GM10266 (cell line): ENCODE data around the gene PCDHGB4.
"Not testable (repeated sequence)": the region's sequence is repeated elsewhere in the genome, so short reads cannot be mapped to it uniquely, and the experiment has no call there.

ENCODE experiments used
- DNase-seq: peaks from one replicate; pipeline ENCODE4 v3.0.0; 2012; ENCODE audit errors: extremely low spot score
- TF ChIP-seq, protein P1 (sequence below): IDR thresholded peaks from 2 replicates; pipeline ENCODE4 v1.5.1; 2012; ENCODE audit warnings: mild to moderate bottlenecking, low read depth; ENCODE audit not compliant: control insufficient read depth, insufficient read depth; ENCODE audit errors: missing control alignments

Gene PCDHGB4

DNA sequence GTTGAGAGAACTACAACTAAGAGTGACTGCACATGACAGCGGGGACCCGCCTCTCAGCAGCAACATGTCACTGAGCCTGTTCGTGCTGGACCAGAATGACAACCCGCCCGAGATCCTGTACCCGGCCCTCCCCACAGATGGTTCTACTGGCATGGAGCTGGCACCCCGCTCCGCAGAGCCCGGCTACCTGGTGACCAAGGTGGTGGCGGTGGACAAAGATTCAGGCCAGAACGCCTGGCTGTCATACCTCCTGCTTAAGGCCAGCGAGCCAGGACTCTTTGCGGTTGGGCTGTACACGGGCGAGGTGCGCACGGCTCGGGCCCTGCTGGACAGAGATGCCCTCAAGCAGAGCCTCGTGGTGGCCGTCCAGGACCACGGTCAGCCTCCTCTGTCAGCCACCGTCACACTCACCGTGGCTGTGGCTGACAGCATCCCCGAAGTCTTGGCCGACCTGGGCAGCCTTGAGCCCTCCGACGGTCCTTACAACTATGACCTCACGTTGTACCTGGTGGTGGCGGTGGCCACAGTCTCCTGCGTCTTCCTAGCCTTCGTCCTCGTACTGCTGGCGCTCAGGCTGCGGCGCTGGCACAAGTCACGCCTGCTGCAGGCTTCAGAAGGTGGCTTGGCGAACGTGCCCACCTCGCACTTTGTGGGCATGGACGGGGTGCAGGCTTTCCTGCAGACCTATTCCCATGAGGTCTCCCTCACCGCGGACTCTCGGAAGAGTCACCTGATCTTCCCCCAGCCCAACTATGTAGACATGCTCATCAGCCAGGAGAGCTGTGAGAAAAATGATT is 2.8 kb upstream of the PCDHGB4 start:
- TF ChIP-seq, protein P1, sequence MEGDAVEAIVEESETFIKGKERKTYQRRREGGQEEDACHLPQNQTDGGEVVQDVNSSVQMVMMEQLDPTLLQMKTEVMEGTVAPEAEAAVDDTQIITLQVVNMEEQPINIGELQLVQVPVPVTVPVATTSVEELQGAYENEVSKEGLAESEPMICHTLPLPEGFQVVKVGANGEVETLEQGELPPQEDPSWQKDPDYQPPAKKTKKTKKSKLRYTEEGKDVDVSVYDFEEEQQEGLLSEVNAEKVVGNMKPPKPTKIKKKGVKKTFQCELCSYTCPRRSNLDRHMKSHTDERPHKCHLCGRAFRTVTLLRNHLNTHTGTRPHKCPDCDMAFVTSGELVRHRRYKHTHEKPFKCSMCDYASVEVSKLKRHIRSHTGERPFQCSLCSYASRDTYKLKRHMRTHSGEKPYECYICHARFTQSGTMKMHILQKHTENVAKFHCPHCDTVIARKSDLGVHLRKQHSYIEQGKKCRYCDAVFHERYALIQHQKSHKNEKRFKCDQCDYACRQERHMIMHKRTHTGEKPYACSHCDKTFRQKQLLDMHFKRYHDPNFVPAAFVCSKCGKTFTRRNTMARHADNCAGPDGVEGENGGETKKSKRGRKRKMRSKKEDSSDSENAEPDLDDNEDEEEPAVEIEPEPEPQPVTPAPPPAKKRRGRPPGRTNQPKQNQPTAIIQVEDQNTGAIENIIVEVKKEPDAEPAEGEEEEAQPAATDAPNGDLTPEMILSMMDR: no peak
- DNase-seq: no peak

GRCh38 chr5:141388661-141389060 is 1.2 kb downstream of the PCDHGB4 start:
- DNase-seq: no peak
- TF ChIP-seq, protein P1: no peak

GRCh38 chr5:141389153-141390042 is 1.9 kb downstream of the PCDHGB4 start:
- no peak for DNase-seq
- TF ChIP-seq, protein P1: no peak

- TF ChIP-seq, protein P1: no peak
Measured at GRCh38 chr5:141392429-141393198, 5.1 kb downstream of the PCDHGB4 start, which contains the start of gene PCDHGA8. Gene PCDHGA8 (plus strand): TSS chr5:141392633. CDS start chr5:141392814, 181 bp downstream.

GRCh38 chr5:141393267-141393666 is 5.8 kb downstream of the PCDHGB4 start:
- TF ChIP-seq, protein P1: no peak
- DNase-seq: no peak

More at GRCh38 chr5:141392429-141393198, 5.1 kb downstream of the PCDHGB4 start, which contains the start of gene PCDHGA8:
- no peak for DNase-seq

GRCh38 chr5:141394401-141395187 is 7.1 kb downstream of the PCDHGB4 start:
- DNase-seq: not testable (repeated sequence)
